Panc1 (cell line): ENCODE results near the gene TMEM219.

Experiments
- CTCF ChIP-seq: fragments of 450-650 bp; IDR thresholded peaks from 2 replicates; pipeline ENCODE4 v1.5.1; 2017; ENCODE audit warnings: mild to moderate bottlenecking
- POLR2AphosphoS5 ChIP-seq: IDR thresholded peaks from 2 replicates; pipeline ENCODE4 v1.6.1; 2012; ENCODE audit warnings: mild to moderate bottlenecking, low read depth, low read length, moderate library complexity
- REST ChIP-seq, 2 experiments: IDR thresholded peaks; 2 replicates each; pipeline ENCODE4 v1.6.1; 2011 to 2012; ENCODE audit warnings: low read depth in 2 of 2, control low read depth in 1 of 2, low read length in 1 of 2, mild to moderate bottlenecking in 1 of 2, moderate library complexity in 1 of 2; ENCODE audit not compliant: insufficient read depth in 1 of 2
- SIN3A ChIP-seq: IDR thresholded peaks from 2 replicates; pipeline ENCODE4 v1.6.1; 2012; ENCODE audit warnings: low read depth, mild to moderate bottlenecking, low read length, moderate library complexity, borderline replicate concordance; ENCODE audit not compliant: insufficient read depth
- TCF7L2 ChIP-seq: IDR thresholded peaks from 2 replicates; pipeline ENCODE4 v1.6.1; 2011; ENCODE audit warnings: mild to moderate bottlenecking, low read depth, low read length, inconsistent platforms

GRCh38 chr16:29999605-30000004 is 37.7 kb downstream of the TMEM219 start:
- TF ChIP-seq CTCF (no peak), POLR2AphosphoS5 (no peak), REST (IDR thresholded peaks at IDR 0.05; ENCODE audit: insufficient read depth in 1 of 2, low read depth in 2 of 2, low read length in 1 of 2) (no peak), SIN3A (no peak), TCF7L2 (no peak)
